GM18507 (cell line): ENCODE measurements around the gene CHST5.

Source experiments
- DNase-seq: peaks from one replicate; pipeline ENCODE4 v3.0.0; 2011; ENCODE audit warnings: low read depth; ENCODE audit not compliant: insufficient read length; ENCODE audit errors: extremely low spot score
- FAIRE-seq: peaks from 2 replicates; lab custom pipeline; 2011; peaks lifted over from hg19 to GRCh38; lab: Jason Lieb, UNC

CHST5 gene

GRCh38 chr16:75535901-75536300, at the start of gene CHST5:
CHST5 (minus strand) TSS chr16:75536108; CDS start chr16:75530384, 5,724 bp downstream.
- FAIRE-seq (no peak), DNase-seq (no peak)

GRCh38 chr16:75584108-75584507, 48.2 kb upstream of the CHST5 start:
- no peak for DNase-seq
- peak; percentile 12 for FAIRE-seq

DNA sequence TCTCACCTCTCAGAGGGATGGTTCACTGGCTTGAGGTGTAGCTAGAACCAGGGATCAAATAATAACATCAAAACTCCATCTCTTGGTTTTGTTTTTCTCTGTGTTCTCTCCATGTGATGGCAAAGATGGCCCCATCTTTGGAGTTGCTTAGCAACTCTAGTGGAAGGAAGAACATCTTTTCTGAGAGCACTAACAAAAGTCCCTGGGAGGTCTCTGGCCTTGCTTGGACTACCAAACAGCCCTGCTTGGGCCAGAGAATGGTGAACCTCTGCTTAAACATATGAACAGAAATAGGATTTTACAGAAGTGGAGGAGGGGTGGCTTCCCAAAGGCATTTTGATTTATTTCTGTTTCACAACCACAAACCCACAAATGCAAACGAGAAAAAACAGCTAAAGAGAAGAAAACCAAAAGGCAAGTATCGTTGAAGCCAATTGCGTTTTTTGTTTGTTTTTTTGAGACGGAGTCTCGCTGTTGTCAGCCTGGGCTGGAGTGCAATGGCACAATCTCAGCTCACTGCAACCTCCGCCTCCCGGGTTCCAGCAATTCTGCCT, 43.5 kb upstream of the CHST5 start:
- DNase-seq (no peak), FAIRE-seq (peak; percentile 26)

DNA sequence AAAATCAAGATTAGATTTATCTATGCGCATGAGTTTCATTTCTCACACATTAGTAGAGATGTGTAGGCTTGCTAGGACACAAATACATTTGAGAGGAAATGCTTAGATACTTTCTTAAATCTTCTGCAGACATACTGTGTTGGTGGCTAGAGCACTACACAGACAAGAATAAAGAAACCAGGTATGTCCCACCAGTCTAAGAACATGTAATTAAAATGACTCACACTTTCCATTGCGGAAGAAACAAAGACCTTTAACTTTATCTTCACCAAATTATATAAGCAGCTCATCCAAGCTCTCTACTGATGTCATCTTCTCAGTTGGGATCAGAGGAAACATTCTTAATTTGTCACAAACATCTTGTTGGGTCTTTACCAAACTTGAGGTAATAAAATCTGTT, 42.8 kb upstream of the CHST5 start:
- FAIRE-seq (no peak), DNase-seq (no peak)

- DNase-seq (no peak), FAIRE-seq (no peak)
Measured at GRCh38 chr16:75578212-75578611, 42.3 kb upstream of the CHST5 start.

- DNase-seq = no peak
- FAIRE-seq = no peak
Measured at GRCh38 chr16:75576384-75576811, 40.5 kb upstream of the CHST5 start.

DNA sequence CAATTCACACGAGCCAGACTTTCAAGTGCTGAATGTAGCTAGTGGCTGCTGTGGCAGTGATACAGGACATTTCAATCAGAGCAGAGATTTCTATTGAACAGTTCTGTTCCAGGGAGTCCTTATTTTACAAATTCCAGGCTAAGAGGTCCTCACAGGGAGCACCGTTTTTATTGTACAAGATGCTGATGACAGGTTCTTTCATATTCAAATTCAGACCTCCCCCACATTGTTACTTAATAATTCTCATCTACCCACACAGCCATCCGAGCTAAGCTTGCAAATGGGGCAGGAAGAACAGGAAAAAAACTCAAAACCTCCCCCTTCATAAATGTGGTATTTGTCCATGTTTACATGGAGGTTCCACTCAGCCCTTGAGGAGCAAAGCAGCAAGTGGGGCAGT, 40.0 kb upstream of the CHST5 start:
- FAIRE-seq (no peak), DNase-seq (no peak)

- DNase-seq = no peak
- FAIRE-seq = no peak
Measured at GRCh38 chr16:75573955-75574354, 38.0 kb upstream of the CHST5 start.

DNA sequence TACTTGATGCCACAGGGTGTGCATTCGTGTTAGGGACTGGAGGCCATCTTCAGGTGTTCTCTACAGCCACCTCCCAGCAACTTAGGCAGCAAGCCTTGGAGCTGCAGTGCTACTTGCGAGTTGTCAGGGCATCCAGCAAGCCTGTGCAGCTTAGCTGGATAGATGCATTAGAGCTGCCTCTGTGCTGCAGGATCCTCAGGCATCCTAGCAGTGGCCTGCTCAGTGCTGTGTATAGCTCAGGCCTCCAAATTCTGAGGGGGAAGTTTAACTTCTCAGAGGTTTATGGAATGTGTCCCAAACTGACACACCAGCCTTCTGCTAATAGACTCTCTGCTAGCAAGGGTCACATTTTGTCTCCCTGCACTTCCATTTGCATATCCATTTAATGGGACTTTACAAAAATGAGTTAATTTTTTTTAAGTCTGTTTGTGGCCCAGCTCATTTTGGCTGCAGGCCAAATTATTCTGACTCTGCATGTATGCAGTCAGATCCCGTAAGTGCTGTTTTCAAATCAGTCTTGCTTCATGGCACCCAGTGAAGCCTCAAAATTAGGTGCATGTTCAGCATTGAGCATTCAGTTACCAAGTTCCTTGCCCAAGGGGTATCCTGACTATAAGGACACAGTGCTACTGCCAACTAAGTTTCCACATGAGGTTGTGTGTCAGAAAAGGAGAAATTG, 37.1 kb upstream of the CHST5 start:
- DNase-seq = no peak
- no peak for FAIRE-seq

- DNase-seq (no peak), FAIRE-seq (peak; percentile 50)
Measured at GRCh38 chr16:75570396-75571065, 34.6 kb upstream of the CHST5 start.

- DNase-seq (no peak), FAIRE-seq (no peak)
Measured at GRCh38 chr16:75567911-75568310, 32.0 kb upstream of the CHST5 start.

GRCh38 chr16:75566758-75567255, 30.9 kb upstream of the CHST5 start:
- DNase-seq (no peak), FAIRE-seq (no peak)

- peak; percentile 69 for FAIRE-seq
- DNase-seq = peak; percentile 77
Measured at GRCh38 chr16:75566040-75566757, 30.3 kb upstream of the CHST5 start, which contains the start of gene GABARAPL2. GABARAPL2 (plus strand) TSS chr16:75566379; CDS start chr16:75566487, 108 bp downstream.

- no peak for FAIRE-seq
- no peak for DNase-seq
Measured at GRCh38 chr16:75565640-75566039, 29.7 kb upstream of the CHST5 start.

- FAIRE-seq (no peak), DNase-seq (no peak)
Measured at GRCh38 chr16:75559564-75560372, 23.9 kb upstream of the CHST5 start.

DNA sequence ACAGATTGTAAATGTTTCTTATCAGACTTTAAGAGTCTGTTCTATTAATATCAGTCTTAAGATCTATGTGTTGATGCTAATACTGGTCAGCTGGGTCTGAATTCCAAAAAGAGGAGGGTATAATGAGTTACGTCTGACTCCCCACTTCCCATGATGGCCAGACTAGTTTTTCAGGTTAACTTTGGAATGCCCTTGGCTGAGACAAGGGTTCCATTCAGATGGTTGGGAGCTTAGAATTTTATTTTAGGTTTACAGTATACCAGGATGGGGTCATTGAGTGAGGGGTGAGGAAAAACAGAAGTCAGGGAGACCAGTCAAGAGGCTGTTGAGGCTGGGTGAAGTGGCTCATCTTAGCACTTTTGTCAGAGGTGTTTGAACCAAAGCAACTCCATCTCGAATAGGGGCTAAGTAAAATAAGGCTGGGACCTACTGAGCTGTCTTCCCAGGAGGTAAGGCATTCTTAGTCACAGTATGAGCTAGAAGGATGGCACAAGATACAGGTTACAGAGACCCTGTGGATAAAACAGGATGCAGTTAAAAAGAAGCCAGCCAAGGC, 23.0 kb upstream of the CHST5 start:
- no peak for DNase-seq
- no peak for FAIRE-seq

- no peak for FAIRE-seq
- DNase-seq = no peak
Measured at GRCh38 chr16:75556431-75556950, 20.6 kb upstream of the CHST5 start.

DNA sequence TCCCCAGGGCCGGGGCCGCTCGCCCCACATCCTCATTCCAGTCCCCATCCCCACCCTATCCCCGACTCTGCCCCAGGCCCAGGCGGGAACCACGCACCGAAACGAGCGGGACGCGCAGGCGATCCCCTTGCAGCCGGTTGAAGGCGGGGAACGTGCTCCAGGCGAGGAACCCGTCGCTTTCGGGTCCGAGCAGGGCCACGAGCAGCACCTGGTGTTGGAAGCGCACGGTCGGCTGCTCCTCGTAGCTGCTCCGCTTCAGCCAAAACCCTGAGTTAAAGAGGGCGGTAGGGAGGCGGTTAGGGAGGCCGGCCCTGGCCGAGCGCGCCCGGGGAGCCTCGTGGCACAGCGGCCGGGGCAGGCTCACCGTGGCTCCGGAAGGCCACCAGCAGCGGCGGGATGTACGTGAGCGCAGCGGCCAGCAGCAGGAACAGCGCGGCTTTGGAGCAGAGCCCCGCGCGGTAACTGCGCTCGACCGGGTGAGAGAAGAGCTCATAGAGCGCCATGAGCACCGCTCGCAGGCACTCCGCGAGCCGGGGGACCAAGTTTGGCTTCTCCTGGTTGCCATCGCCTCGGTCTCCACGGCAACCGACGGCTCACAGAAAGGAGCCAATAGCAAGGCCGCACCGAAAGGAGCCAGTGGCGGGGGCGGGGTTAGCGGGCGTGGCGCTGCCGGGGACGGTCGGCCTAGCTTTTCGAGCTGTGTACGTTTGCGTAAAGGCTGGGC, 20.0 kb upstream of the CHST5 start, which contains the start of gene TMEM231:
TSS of gene TMEM231 (minus strand) at position 546 of the 724 bp plus-strand sequence. CDS start at position 503, 43 bp downstream.
- peak; percentile 92 for DNase-seq
- FAIRE-seq = peak; percentile 95
